GM19324 (cell line): ENCODE data around the gene TCP11L1.

Source experiments
- ATAC-seq: cut with Tn5 transposase; IDR thresholded peaks from one replicate; pipeline ENCODE4 v1.9.1; 2021; ENCODE audit warnings: mild to moderate bottlenecking, moderate library complexity; ENCODE audit not compliant: unreplicated experiment, low FRiP score

TCP11L1 gene

GRCh38 chr11:33039274-33040032 lies at the start of gene TCP11L1:
TSS of gene TCP11L1 (plus strand) at chr11:33039572. CDS start at chr11:33043774, 4,202 bp downstream.
- peak; percentile 79 for ATAC-seq

GRCh38 chr11:32990481-32990880 lies 48.9 kb upstream of the TCP11L1 start:
- ATAC-seq: no peak

GRCh38 chr11:32991427-32991826 lies 47.9 kb upstream of the TCP11L1 start:
- ATAC-seq: no peak

- ATAC-seq: no peak
Observed at GRCh38 chr11:32991898-32992297, 47.5 kb upstream of the TCP11L1 start.

- no peak for ATAC-seq
Observed at GRCh38 chr11:33000181-33000580, 39.2 kb upstream of the TCP11L1 start.

- ATAC-seq: no peak
Observed at GRCh38 chr11:33001281-33001680, 38.1 kb upstream of the TCP11L1 start.

- ATAC-seq: no peak
Observed at GRCh38 chr11:33001751-33002542, 37.4 kb upstream of the TCP11L1 start.

GRCh38 chr11:33005175-33005574 lies 34.2 kb upstream of the TCP11L1 start:
- no peak for ATAC-seq

- no peak for ATAC-seq
Observed at GRCh38 chr11:33006010-33006409, 33.4 kb upstream of the TCP11L1 start.

GRCh38 chr11:33013755-33014154 lies 25.6 kb upstream of the TCP11L1 start:
- ATAC-seq: no peak

- peak; percentile 72 for ATAC-seq
Observed at GRCh38 chr11:33015621-33016551, 23.5 kb upstream of the TCP11L1 start, which contains the start of gene DEPDC7. TSS of gene DEPDC7 (plus strand) at chr11:33015878. CDS start at chr11:33015956, 78 bp downstream.

- no peak for ATAC-seq
Observed at GRCh38 chr11:33016654-33017053, 22.7 kb upstream of the TCP11L1 start.

- ATAC-seq: no peak
Observed at GRCh38 chr11:33017478-33017877, 21.9 kb upstream of the TCP11L1 start.

- ATAC-seq: no peak
Observed at GRCh38 chr11:33017965-33018364, 21.4 kb upstream of the TCP11L1 start.

- ATAC-seq: no peak
Observed at GRCh38 chr11:33018840-33019239, 20.5 kb upstream of the TCP11L1 start.

GRCh38 chr11:33021501-33021900 lies 17.9 kb upstream of the TCP11L1 start:
- no peak for ATAC-seq

GRCh38 chr11:33021937-33022336 lies 17.4 kb upstream of the TCP11L1 start:
- ATAC-seq: no peak

GRCh38 chr11:33025339-33025722 lies 14.0 kb upstream of the TCP11L1 start:
- no peak for ATAC-seq

- no peak for ATAC-seq
Observed at GRCh38 chr11:33027233-33027632, 12.1 kb upstream of the TCP11L1 start.

GRCh38 chr11:33027846-33028536 lies 11.4 kb upstream of the TCP11L1 start:
- no peak for ATAC-seq
